ENCODE measurements around the gene SPATS2L.

SPATS2L gene

GRCh38 chr2:200308546-200309295 lies 2.2 kb downstream of the SPATS2L start:
- H3K9ac ChIP-seq (ENCODE audit: low read length), result peak overlapping the region; percentile 64; the same call in 1 of the 2 replicates
- no peak overlapping the region for H2AFZ ChIP-seq (ENCODE audit: low read length)
- no peaks in the 10 kb centered on the region for H3K9me2 ChIP-seq (replicated peaks; ENCODE audit: insufficient read depth, low read length)
- no peak for DNase-seq
- H3K36me3 ChIP-seq (replicated peaks; ENCODE audit: insufficient read depth, low read length), result no peaks in the 10 kb centered on the region; the same call in 1 of the 2 replicates
- H3K79me2 ChIP-seq (ENCODE audit: low read length), result peaks cover 67% of the 10 kb centered on the region
- no peaks in the 10 kb centered on the region for H3K27me3 ChIP-seq (replicated peaks; ENCODE audit: insufficient read depth, low read length)
- H3K4me3 ChIP-seq (ENCODE audit: low read length), result peak overlapping the region; percentile 73
- no peak overlapping the region for H3K27ac ChIP-seq (ENCODE audit: low read length)
- H3K9me3 ChIP-seq (replicated peaks; ENCODE audit: insufficient read depth, low read length), result no peaks in the 10 kb centered on the region
- peaks cover 19% of the 10 kb centered on the region for H3K4me1 ChIP-seq (ENCODE audit: low read length)
- TF ChIP-seq CTCF (IDR thresholded peaks at IDR 0.05; ENCODE audit: low read length) (no peak), EZH2 (optimal IDR thresholded peaks at IDR 0.05; ENCODE audit: low read depth, low read length) (no peak)
- peaks cover 14% of the 10 kb centered on the region for H3F3A ChIP-seq (ENCODE audit: insufficient read depth, low read length)
- H3K4me2 ChIP-seq (ENCODE audit: low read depth, low read length), result peak overlapping the region; percentile 85
- H4K20me1 ChIP-seq (ENCODE audit: insufficient read depth, low read length), result no peaks in the 10 kb centered on the region

GRCh38 chr2:200309296-200310049 lies 3.0 kb downstream of the SPATS2L start:
- no peaks in the 10 kb centered on the region; the same call in 1 of the 2 replicates for H3K36me3 ChIP-seq (replicated peaks; ENCODE audit: insufficient read depth, low read length)
- no peak overlapping the region for H3K9ac ChIP-seq (ENCODE audit: low read length)
- no peak overlapping the region for H3K4me3 ChIP-seq (ENCODE audit: low read length)
- no peak for DNase-seq
- no peaks in the 10 kb centered on the region for H3K9me2 ChIP-seq (replicated peaks; ENCODE audit: insufficient read depth, low read length)
- H2AFZ ChIP-seq (ENCODE audit: low read length), result no peak overlapping the region
- peaks cover 14% of the 10 kb centered on the region for H3F3A ChIP-seq (ENCODE audit: insufficient read depth, low read length)
- H3K27ac ChIP-seq (ENCODE audit: low read length), result no peak overlapping the region
- H3K9me3 ChIP-seq (replicated peaks; ENCODE audit: insufficient read depth, low read length), result no peaks in the 10 kb centered on the region
- H3K4me2 ChIP-seq (ENCODE audit: low read depth, low read length), result peak overlapping the region; percentile 85; the same call in 1 of the 2 replicates
- H3K79me2 ChIP-seq (ENCODE audit: low read length), result peaks cover 75% of the 10 kb centered on the region
- no peaks in the 10 kb centered on the region for H3K27me3 ChIP-seq (replicated peaks; ENCODE audit: insufficient read depth, low read length)
- TF ChIP-seq CTCF (IDR thresholded peaks at IDR 0.05; ENCODE audit: low read length) (no peak), EZH2 (optimal IDR thresholded peaks at IDR 0.05; ENCODE audit: low read depth, low read length) (no peak), EZH2phosphoT487 (IDR thresholded peaks at IDR 0.05; ENCODE audit: low read length) (no peak)
- H4K20me1 ChIP-seq (ENCODE audit: insufficient read depth, low read length), result no peaks in the 10 kb centered on the region
- peaks cover 19% of the 10 kb centered on the region for H3K4me1 ChIP-seq (ENCODE audit: low read length)

- Histone ChIP-seq H3K36me3 (replicated peaks; ENCODE audit: insufficient read depth, low read length) (no peaks in the 10 kb centered on the region; the same call in 1 of the 2 replicates), H3F3A (ENCODE audit: insufficient read depth, low read length) (peaks cover 11% of the 10 kb centered on the region), H3K9ac (ENCODE audit: low read length) (no peak overlapping the region), H3K79me2 (ENCODE audit: low read length) (peaks cover 85% of the 10 kb centered on the region), H3K4me1 (ENCODE audit: low read length) (peaks cover 15% of the 10 kb centered on the region), H3K4me2 (ENCODE audit: low read depth, low read length) (no peak overlapping the region), H3K4me3 (ENCODE audit: low read length) (no peak overlapping the region), H3K27ac (ENCODE audit: low read length) (no peak overlapping the region), H3K27me3 (replicated peaks; ENCODE audit: insufficient read depth, low read length) (no peaks in the 10 kb centered on the region), H2AFZ (ENCODE audit: low read length) (no peak overlapping the region), H4K20me1 (ENCODE audit: insufficient read depth, low read length) (no peaks in the 10 kb centered on the region), H3K9me2 (replicated peaks; ENCODE audit: insufficient read depth, low read length) (no peaks in the 10 kb centered on the region), H3K9me3 (replicated peaks; ENCODE audit: insufficient read depth, low read length) (no peaks in the 10 kb centered on the region)
- TF ChIP-seq EZH2phosphoT487 (IDR thresholded peaks at IDR 0.05; ENCODE audit: low read length) (no peak), EZH2 (optimal IDR thresholded peaks at IDR 0.05; ENCODE audit: low read depth, low read length) (no peak), CTCF (IDR thresholded peaks at IDR 0.05; ENCODE audit: low read length) (no peak)
- DNase-seq, result no peak
Measured at GRCh38 chr2:200310545-200310971, 4.1 kb downstream of the SPATS2L start.

Measured in MM.1S (cell line).